GM19238 (cell line): Measurements from ENCODE around the gene GABRB3.

Experiments used
- DNase-seq: peaks from one replicate; pipeline ENCODE4 v3.0.0; 2011; ENCODE audit warnings: low spot score; ENCODE audit not compliant: insufficient read length

GABRB3 gene

GRCh38 chr15:26679927-26680326 is 92.9 kb downstream of the GABRB3 start:
- DNase-seq = no peak

GRCh38 chr15:26676115-26676514 is 96.8 kb downstream of the GABRB3 start:
- no peak for DNase-seq

DNA sequence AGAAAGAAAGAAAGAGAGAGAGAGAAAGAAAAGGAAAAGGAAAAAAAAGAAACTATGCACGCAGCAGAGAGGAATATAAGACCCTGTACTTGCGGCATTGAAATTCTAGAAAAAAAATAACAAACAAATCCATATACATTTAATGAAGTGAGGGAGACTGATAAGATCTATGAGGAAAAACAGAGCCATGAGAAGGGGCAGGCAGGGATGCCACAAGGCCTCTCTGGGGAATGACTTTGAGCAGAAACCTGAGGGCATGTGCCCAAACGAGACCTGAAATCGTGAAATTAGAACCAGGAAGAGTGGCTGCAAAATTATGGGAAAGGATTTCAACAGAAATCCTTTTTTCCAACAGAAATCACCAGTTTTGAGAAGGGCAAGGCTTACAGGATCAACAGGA is 98.4 kb downstream of the GABRB3 start:
- no peak for DNase-seq

GRCh38 chr15:26673445-26673844 is 99.4 kb downstream of the GABRB3 start:
- DNase-seq = no peak

GRCh38 chr15:26670116-26670515 is 102.8 kb downstream of the GABRB3 start:
- no peak for DNase-seq

DNA sequence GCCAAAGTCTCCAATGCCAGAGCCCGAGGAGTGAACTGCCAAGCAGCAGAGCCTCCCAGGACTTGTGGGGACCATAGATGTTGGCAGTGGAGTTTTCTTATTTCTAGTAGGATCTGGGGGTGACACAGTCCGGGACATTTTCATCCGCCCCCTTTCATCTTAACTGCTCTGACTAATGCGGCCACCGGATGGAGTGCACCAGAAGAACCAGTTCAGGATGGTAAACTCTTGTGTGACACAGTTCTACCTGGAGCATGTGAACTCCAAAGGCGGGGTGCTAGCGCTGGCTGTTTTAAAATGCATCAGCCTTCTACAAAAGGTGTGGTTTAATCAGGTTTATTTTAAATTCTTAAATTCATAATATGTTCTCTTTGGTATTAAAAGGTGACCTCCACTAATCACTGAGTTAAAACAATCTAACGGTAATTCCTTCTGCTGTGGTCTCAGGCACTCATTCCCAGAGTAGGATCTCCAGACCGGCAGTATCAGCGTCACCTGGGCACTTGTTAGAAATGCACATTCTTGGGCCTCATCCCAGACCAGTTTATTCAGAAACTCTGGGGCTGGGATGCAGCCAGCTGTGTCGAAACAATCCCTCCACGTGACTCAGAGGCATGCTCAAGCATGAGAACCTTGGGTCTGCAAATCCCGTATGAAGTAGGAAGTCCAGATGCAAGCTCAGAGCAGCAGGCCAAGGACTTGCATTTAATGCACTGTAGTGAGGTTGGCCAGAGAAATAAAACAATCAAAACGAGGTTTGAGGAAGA is 105.5 kb downstream of the GABRB3 start:
- DNase-seq = no peak

DNA sequence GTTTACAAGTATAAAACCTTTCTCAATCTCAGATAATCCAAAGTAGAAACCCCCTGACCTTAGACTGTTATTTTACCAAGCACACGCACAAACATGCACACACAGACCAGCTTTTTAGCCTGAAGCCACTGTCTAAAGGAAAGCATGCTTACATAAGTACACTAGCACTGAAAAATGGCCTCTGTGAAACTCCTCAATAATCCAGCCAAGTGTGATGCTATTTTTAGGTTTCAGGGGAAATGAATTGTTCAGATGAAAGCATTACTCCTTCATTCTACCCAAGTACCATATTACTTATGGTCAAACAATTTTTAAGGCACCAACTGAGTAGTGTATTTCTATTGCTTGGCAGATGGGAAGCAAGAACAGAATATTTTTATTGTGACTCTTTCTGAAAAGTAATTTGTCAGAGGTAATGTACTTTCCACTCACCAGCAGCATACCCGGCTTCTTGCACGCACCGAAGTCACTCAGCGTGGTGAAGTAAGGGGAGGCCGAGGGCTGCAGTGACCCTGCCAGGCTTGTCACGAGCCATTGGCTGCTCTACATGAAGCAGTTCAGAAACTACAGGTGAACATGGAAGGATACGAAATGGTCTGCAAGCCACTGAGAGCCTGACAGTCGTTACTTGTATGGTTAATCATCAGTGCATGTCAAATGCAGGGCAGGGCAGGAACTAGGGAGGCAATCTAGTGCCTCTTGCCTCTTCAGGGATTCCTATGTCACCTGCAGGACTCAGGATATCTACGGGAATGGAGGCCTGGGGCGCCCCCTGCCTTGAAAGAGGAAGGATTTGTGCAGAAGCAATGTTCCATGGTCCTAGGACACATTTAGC is 106.7 kb downstream of the GABRB3 start:
- no peak for DNase-seq

GRCh38 chr15:26662283-26662682 is 110.6 kb downstream of the GABRB3 start:
- DNase-seq = no peak

DNA sequence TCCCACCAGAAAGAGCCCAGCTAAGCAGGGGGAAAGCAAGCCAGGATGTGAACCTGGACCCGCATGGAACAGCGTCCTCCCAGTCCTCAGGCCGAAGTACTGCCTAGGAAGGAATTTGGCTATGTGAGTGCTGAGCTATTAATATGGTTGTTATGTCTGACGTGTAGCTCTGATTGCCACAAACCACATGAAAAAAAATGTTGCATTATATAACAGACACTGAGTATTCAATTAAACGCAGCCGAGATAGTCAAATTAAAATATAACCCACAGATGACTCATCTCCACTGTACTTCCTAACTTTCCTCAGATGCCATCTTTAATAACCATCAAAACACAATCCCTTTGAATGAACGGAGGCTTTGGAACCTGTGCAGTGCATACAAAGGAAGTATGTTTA is 111.1 kb downstream of the GABRB3 start:
- DNase-seq = no peak

DNA sequence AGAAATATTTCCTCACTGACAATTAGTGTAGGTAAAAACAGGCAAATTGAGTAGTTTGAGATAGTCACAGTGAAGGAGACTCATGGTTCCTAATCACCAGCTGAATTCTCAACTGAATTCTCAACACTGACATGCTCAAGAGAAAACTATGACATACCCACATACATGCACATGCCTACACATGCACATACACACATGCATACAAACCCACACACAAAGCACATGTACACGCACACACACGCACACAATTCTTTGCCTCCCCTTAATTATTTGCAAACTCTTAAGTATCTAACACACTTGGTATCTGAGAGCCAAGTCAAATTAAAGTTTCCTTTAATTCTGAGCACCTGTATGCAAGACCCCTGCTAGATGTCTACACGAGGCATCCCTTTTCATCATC is 111.8 kb downstream of the GABRB3 start:
- DNase-seq = no peak

GRCh38 chr15:26660241-26660640 is 112.6 kb downstream of the GABRB3 start:
- no peak for DNase-seq

DNA sequence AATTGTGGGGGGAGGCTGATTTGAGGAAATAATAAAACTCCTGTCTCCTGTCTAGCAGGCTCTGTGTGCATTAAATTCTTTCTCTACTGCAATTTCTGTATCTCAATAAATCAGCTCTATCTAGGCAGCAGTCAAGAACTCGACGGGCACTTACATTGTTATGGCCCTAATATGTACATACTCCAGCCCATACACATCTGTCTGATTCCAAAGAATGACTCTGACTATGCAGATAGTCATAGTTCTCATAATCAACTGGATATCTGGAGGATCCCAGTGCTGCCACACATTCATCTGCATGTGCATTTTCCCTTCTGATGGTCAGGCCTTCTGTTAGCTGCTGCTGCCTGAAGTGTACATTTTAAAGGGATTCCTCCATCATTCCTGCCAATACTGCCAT is 114.6 kb downstream of the GABRB3 start:
- no peak for DNase-seq

- no peak for DNase-seq
Measured at GRCh38 chr15:26656080-26656479, 116.8 kb downstream of the GABRB3 start.

DNA sequence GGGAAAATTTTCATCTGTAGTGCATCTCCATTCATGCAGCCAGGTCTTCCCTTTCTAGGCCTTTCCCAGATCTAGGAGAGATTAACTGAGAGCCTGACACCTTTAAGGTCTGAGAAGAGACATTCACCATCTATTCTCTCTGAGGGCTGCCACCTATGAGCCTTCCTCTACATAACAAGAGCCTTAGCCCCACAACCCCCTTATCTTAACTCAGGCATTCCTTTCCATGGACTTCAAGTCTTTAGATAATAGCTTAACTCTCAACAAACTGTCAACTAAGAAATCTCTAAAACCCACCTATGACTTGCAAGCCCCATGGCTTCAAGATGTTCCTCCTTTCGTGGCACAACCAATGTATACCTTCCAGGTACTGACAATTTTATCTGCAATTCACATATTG is 121.0 kb downstream of the GABRB3 start:
- DNase-seq = no peak

DNA sequence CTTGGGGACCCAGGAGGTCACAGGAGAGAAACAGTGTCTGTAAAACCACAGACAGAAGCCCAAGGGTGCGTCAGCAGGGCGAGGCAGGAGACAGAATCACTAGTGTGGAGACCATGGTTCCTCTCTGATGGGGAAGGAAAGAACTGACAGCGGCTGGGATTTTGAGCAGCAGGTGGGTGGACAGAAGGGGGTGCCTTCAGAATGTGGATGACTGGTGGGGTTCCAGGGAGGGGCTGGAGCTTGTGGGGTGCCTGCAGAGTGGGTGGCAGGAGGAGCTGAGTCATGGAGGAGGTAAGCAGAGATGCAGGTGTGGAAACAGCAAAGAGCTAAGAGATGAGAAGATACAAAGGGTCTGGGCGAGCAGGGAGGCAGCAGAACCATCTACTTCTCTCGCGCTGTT is 124.2 kb downstream of the GABRB3 start:
- DNase-seq = no peak

GRCh38 chr15:26644948-26645347 is 127.9 kb downstream of the GABRB3 start:
- DNase-seq = no peak

DNA sequence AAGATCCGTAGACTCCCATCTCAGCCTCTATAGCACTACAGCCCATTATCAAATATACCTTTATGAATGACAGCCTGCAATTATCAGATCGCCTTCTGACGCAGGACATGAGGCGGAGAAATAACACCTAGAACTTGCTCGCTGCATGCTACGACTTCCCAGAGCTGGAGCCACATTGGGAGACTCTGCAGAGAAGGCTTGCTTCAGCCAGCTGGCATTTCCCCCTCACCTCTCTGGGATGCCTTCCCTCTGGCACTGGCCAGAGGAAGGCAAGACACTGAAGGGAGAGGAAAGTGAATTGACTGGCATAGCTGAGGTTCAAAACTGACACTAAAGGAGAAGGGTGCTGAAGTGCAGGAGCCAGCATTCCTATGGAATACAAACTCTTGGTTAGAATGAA is 131.7 kb downstream of the GABRB3 start:
- DNase-seq = no peak

GRCh38 chr15:26640601-26641000 is 132.3 kb downstream of the GABRB3 start:
- DNase-seq = no peak

GRCh38 chr15:26639966-26640365 is 132.9 kb downstream of the GABRB3 start:
- no peak for DNase-seq

GRCh38 chr15:26635614-26636013 is 137.3 kb downstream of the GABRB3 start:
- no peak for DNase-seq

DNA sequence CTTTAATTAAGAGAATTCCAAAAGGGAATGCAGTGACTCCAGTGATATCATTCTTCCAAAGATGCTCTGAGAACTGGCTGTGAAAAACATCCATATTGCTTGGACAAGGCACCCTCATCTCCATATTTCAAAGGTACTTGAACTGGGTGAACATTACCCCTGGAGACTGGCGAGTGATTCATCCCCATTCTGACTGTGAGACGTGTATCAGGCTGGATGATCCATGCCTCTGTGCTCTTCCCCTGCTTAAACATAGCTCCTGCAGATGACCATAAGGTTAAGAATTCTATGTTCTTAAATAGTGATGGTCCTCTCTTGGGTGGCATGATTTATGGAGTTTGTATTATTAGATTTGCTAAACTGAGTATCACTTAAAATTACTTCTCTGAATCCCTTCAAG is 137.8 kb downstream of the GABRB3 start:
- DNase-seq = no peak

GRCh38 chr15:26634319-26634718 is 138.5 kb downstream of the GABRB3 start:
- DNase-seq = no peak

GRCh38 chr15:26632500-26632899 is 140.4 kb downstream of the GABRB3 start:
- DNase-seq = no peak
